ENCODE data around the gene SPIB.
A peak's percentile ranks its signal among the peaks of the same experiment; 100 is the strongest.
"Not testable (repeated sequence)": the region's sequence is repeated elsewhere in the genome, so short reads cannot be mapped to it uniquely, and the experiment has no call there.

SPIB gene

GRCh38 chr19:50383001-50383851, 35.5 kb upstream of the SPIB start:
- Mint-ChIP-seq H3K4me3 (peak overlapping the region; percentile 98), H3K27me3 (no peaks in the 10 kb centered on the region), H3K9me3 (no peaks in the 10 kb centered on the region), H3K27ac (ENCODE audit: low read depth) (peak overlapping the region; percentile 93), H3K4me1 (peaks cover 52% of the 10 kb centered on the region), H3K36me3 (ENCODE audit: insufficient read depth) (peaks cover 42% of the 10 kb centered on the region)
- DNase-seq (ENCODE audit: low spot score in 2 of 2) (no peak), ATAC-seq (replicated peaks; ENCODE audit: extremely low read depth, poor library complexity, severe bottlenecking) (peak; percentile 42)

- Mint-ChIP-seq H3K9me3 (no peaks in the 10 kb centered on the region), H3K4me3 (peak within 1 kb of the TSS; percentile 98), H3K27me3 (no peaks in the 10 kb centered on the region), H3K27ac (ENCODE audit: low read depth) (peak within 1 kb of the TSS; percentile 93), H3K36me3 (ENCODE audit: insufficient read depth) (peaks cover 36% of the 10 kb centered on the region), H3K4me1 (peaks cover 48% of the 10 kb centered on the region)
- ATAC-seq (replicated peaks; ENCODE audit: extremely low read depth, poor library complexity, severe bottlenecking) (peak; percentile 76), DNase-seq (ENCODE audit: low spot score in 2 of 2) (peak; percentile 97 to 98)
These were observed 34.7 kb upstream of the SPIB start, which contains the start of gene POLD1 for GRCh38 chr19:50383852-50384684. POLD1 (plus strand) TSS chr19:50384347; CDS start chr19:50398852, 14,505 bp downstream.

GRCh38 chr19:50384685-50385535, 33.8 kb upstream of the SPIB start:
- H3K4me1 Mint-ChIP-seq = peaks cover 40% of the 10 kb centered on the region
- peak overlapping the region; percentile 93 for H3K27ac Mint-ChIP-seq (ENCODE audit: low read depth)
- H3K4me3 Mint-ChIP-seq = peak overlapping the region; percentile 98
- DNase-seq (ENCODE audit: low spot score in 2 of 2) (no peak), ATAC-seq (replicated peaks; ENCODE audit: extremely low read depth, poor library complexity, severe bottlenecking) (peak; percentile 0)
- H3K9me3 Mint-ChIP-seq = no peaks in the 10 kb centered on the region
- H3K36me3 Mint-ChIP-seq (ENCODE audit: insufficient read depth) = peaks cover 27% of the 10 kb centered on the region
- H3K27me3 Mint-ChIP-seq = no peaks in the 10 kb centered on the region

GRCh38 chr19:50387176-50387867, 31.4 kb upstream of the SPIB start:
- Mint-ChIP-seq H3K9me3 (no peaks in the 10 kb centered on the region), H3K4me1 (peaks cover 29% of the 10 kb centered on the region), H3K36me3 (ENCODE audit: insufficient read depth) (peaks cover 19% of the 10 kb centered on the region), H3K27ac (ENCODE audit: low read depth) (no peak overlapping the region), H3K27me3 (no peaks in the 10 kb centered on the region), H3K4me3 (no peak overlapping the region)
- DNase-seq (ENCODE audit: low spot score in 2 of 2) (no peak), ATAC-seq (replicated peaks; ENCODE audit: extremely low read depth, poor library complexity, severe bottlenecking) (no peak)

GRCh38 chr19:50387868-50388245, 30.9 kb upstream of the SPIB start:
- no peak overlapping the region for H3K4me3 Mint-ChIP-seq
- H3K27me3 Mint-ChIP-seq = no peaks in the 10 kb centered on the region
- ATAC-seq (replicated peaks; ENCODE audit: extremely low read depth, poor library complexity, severe bottlenecking) (no peak), DNase-seq (ENCODE audit: low spot score in 2 of 2) (no peak)
- H3K9me3 Mint-ChIP-seq = no peaks in the 10 kb centered on the region
- no peak overlapping the region for H3K27ac Mint-ChIP-seq (ENCODE audit: low read depth)
- H3K4me1 Mint-ChIP-seq = peaks cover 29% of the 10 kb centered on the region
- peaks cover 20% of the 10 kb centered on the region for H3K36me3 Mint-ChIP-seq (ENCODE audit: insufficient read depth)

- not testable (repeated sequence) for ATAC-seq (replicated peaks; ENCODE audit: extremely low read depth, poor library complexity, severe bottlenecking); H3K27me3 Mint-ChIP-seq; H3K9me3 Mint-ChIP-seq; H3K36me3 Mint-ChIP-seq (ENCODE audit: insufficient read depth); H3K4me1 Mint-ChIP-seq; H3K4me3 Mint-ChIP-seq; H3K27ac Mint-ChIP-seq (ENCODE audit: low read depth); DNase-seq (ENCODE audit: low spot score in 2 of 2)
These were observed 28.4 kb upstream of the SPIB start for GRCh38 chr19:50390295-50390694.

- H3K27me3 Mint-ChIP-seq; H3K4me3 Mint-ChIP-seq; DNase-seq (ENCODE audit: low spot score in 2 of 2); ATAC-seq (replicated peaks; ENCODE audit: extremely low read depth, poor library complexity, severe bottlenecking); H3K9me3 Mint-ChIP-seq; H3K27ac Mint-ChIP-seq (ENCODE audit: low read depth); H3K4me1 Mint-ChIP-seq: not testable (repeated sequence)
- H3K36me3 Mint-ChIP-seq (ENCODE audit: insufficient read depth) = peaks cover 10% of the 10 kb centered on the region
These were observed 27.8 kb upstream of the SPIB start for GRCh38 chr19:50390952-50391351.

- Mint-ChIP-seq H3K27me3 (no peaks in the 10 kb centered on the region), H3K4me3 (no peak overlapping the region), H3K27ac (ENCODE audit: low read depth) (no peak overlapping the region), H3K36me3 (ENCODE audit: insufficient read depth) (peaks cover 10% of the 10 kb centered on the region), H3K9me3 (no peaks in the 10 kb centered on the region), H3K4me1 (peaks cover 2% of the 10 kb centered on the region)
- DNase-seq (ENCODE audit: low spot score in 2 of 2) (no peak), ATAC-seq (replicated peaks; ENCODE audit: extremely low read depth, poor library complexity, severe bottlenecking) (no peak)
These were observed 26.0 kb upstream of the SPIB start for GRCh38 chr19:50392759-50393158.

GRCh38 chr19:50393589-50393988, 25.1 kb upstream of the SPIB start:
- Mint-ChIP-seq H3K4me3 (no peak overlapping the region), H3K27ac (ENCODE audit: low read depth) (no peak overlapping the region), H3K36me3 (ENCODE audit: insufficient read depth) (peaks cover 10% of the 10 kb centered on the region), H3K4me1 (no peaks in the 10 kb centered on the region), H3K9me3 (no peaks in the 10 kb centered on the region), H3K27me3 (no peaks in the 10 kb centered on the region)
- no peak for DNase-seq (ENCODE audit: low spot score in 2 of 2)
- no peak for ATAC-seq (replicated peaks; ENCODE audit: extremely low read depth, poor library complexity, severe bottlenecking)

- Mint-ChIP-seq H3K27me3 (no peaks in the 10 kb centered on the region), H3K27ac (ENCODE audit: low read depth) (no peak overlapping the region), H3K4me1 (no peaks in the 10 kb centered on the region), H3K9me3 (no peaks in the 10 kb centered on the region), H3K36me3 (ENCODE audit: insufficient read depth) (peaks cover 10% of the 10 kb centered on the region), H3K4me3 (no peak overlapping the region)
- no peak for DNase-seq (ENCODE audit: low spot score in 2 of 2)
- ATAC-seq (replicated peaks; ENCODE audit: extremely low read depth, poor library complexity, severe bottlenecking) = no peak
These were observed 24.7 kb upstream of the SPIB start for GRCh38 chr19:50394017-50394416.

GRCh38 chr19:50398675-50399367, 19.9 kb upstream of the SPIB start:
- H3K27ac Mint-ChIP-seq (ENCODE audit: low read depth) = no peak overlapping the region
- no peak for ATAC-seq (replicated peaks; ENCODE audit: extremely low read depth, poor library complexity, severe bottlenecking)
- no peak overlapping the region for H3K4me3 Mint-ChIP-seq
- H3K36me3 Mint-ChIP-seq (ENCODE audit: insufficient read depth) = peaks cover 11% of the 10 kb centered on the region
- DNase-seq (ENCODE audit: low spot score in 2 of 2) = no peak
- no peaks in the 10 kb centered on the region for H3K4me1 Mint-ChIP-seq
- H3K9me3 Mint-ChIP-seq = no peaks in the 10 kb centered on the region
- no peaks in the 10 kb centered on the region for H3K27me3 Mint-ChIP-seq
